Endothelial cell of umbilical vein (primary cell): ENCODE results near the gene RIPOR3. TPM values are rescaled to one million over a fixed set of nuclear protein-coding genes. Genes with fewer than 3 reads are reported as not detected.

ENCODE experiments used
- BruUV-seq: library from RNA; stranded (reverse); fragments of 400-500 nt; replicated peaks from 2 replicates; lab custom pipeline; 2021; lab: Mats Ljungman, UMichigan
- CTCF ChIA-PET: fragments of 300-600, 350-600 bp; sonication (Branson Sonifier 250); formaldehyde crosslinking; loops from one replicate; lab custom pipeline; 2021; ENCODE audit warnings: antibody characterized with exemption, inconsistent platforms; lab: Charles Lee
- POLR2A ChIA-PET: fragments of 300-600, 350-600 bp; sonication (Branson Sonifier 250); formaldehyde crosslinking; loops from one replicate; lab custom pipeline; 2021; ENCODE audit warnings: antibody characterized with exemption, inconsistent platforms; lab: Charles Lee
- DNase-seq: peaks from one replicate; pipeline ENCODE4 v3.0.0-alpha.2; 2011; ENCODE audit warnings: low read depth, low spot score
- FAIRE-seq: peaks from 2 replicates; lab custom pipeline; 2011; peaks lifted over from hg19 to GRCh38; lab: Jason Lieb, UNC
- H2AFZ ChIP-seq: 2 replicates; pipeline ENCODE4 v1.6.0; 2012; ENCODE audit warnings: low read depth, low read length, control low read depth, inconsistent platforms
- H3K27ac ChIP-seq: 2 replicates; pipeline ENCODE4 v1.5.1; 2011; ENCODE audit warnings: low read depth, mild to moderate bottlenecking, control low read depth, low read length, moderate library complexity; ENCODE audit not compliant: insufficient read depth
- H3K27me3 ChIP-seq, 2 experiments: 2 replicates each; pipeline versions ENCODE4 v1.6.0 to v1.6.1; 2011; ENCODE audit warnings: low read length in 2 of 2, mixed read lengths in 1 of 2; ENCODE audit not compliant: control insufficient read depth in 2 of 2, insufficient read depth in 2 of 2
- H3K36me3 ChIP-seq, 2 experiments: 2 replicates in 1 of 2; 3 replicates in 1 of 2; pipeline ENCODE4 v1.5.1; 2011; ENCODE audit warnings: low read length in 2 of 2, mild to moderate bottlenecking in 1 of 2, moderate library complexity in 1 of 2; ENCODE audit not compliant: control insufficient read depth in 2 of 2, insufficient read depth in 2 of 2; ENCODE audit errors: extremely low read depth in 1 of 2
- H3K4me1 ChIP-seq: 3 replicates; pipeline ENCODE4 v1.5.1; 2011; ENCODE audit warnings: mild to moderate bottlenecking, low read length; ENCODE audit not compliant: control insufficient read depth, insufficient read depth; ENCODE audit errors: extremely low read depth
- H3K4me2 ChIP-seq: 2 replicates; pipeline ENCODE4 v1.6.1; 2011; ENCODE audit warnings: low read length, control low read depth, mixed read lengths; ENCODE audit not compliant: insufficient read depth
- H3K4me3 ChIP-seq, 3 experiments: fragments of 200-600 bp in 1 of 3; sonication (generic), shearing (Covaris generic) in 1 of 3; replicated peaks in 1 of 3; 2 replicates each; pipeline ENCODE4 v1.5.1; 2011 to 2016; ENCODE audit warnings: control low read depth in 3 of 3, low read length in 3 of 3, mild to moderate bottlenecking in 2 of 3, inconsistent platforms in 1 of 3, low read depth in 1 of 3, moderate library complexity in 1 of 3; ENCODE audit not compliant: insufficient read depth in 1 of 3
- H3K79me2 ChIP-seq: 2 replicates; pipeline ENCODE4 v1.6.0; 2012; ENCODE audit warnings: low read length, inconsistent platforms; ENCODE audit not compliant: control insufficient read depth, insufficient read depth
- H3K9ac ChIP-seq: replicated peaks from 2 replicates; pipeline ENCODE3; 2011; ENCODE audit warnings: low read length, control low read depth; ENCODE audit not compliant: insufficient read depth; ENCODE audit errors: extremely low read depth
- H3K9me1 ChIP-seq: replicated peaks from 3 replicates; pipeline ENCODE4 v1.6.0; 2011; ENCODE audit warnings: mild to moderate bottlenecking, low read length; ENCODE audit not compliant: control insufficient read depth, insufficient read depth; ENCODE audit errors: extremely low read depth
- H3K9me3 ChIP-seq: replicated peaks from 2 replicates; pipeline ENCODE4 v1.5.1; 2012; ENCODE audit warnings: low read length, inconsistent platforms; ENCODE audit not compliant: control insufficient read depth, insufficient read depth
- H4K20me1 ChIP-seq: replicated peaks from 2 replicates; pipeline ENCODE3; 2011; ENCODE audit warnings: mild to moderate bottlenecking, low read length; ENCODE audit not compliant: control insufficient read depth, insufficient read depth; ENCODE audit errors: extremely low read depth
- EZH2 ChIP-seq: IDR thresholded peaks from 2 replicates; pipeline ENCODE4 v1.6.1; 2012; ENCODE audit warnings: borderline replicate concordance, low read depth, mild to moderate bottlenecking, moderate library complexity, low read length, inconsistent platforms; ENCODE audit not compliant: severe bottlenecking
- FOS ChIP-seq: IDR thresholded peaks from 2 replicates; pipeline ENCODE4 v1.6.1; 2011; ENCODE audit warnings: mild to moderate bottlenecking, low read length, moderate library complexity, borderline replicate concordance; ENCODE audit not compliant: insufficient read depth
- GATA2 ChIP-seq: IDR thresholded peaks from 2 replicates; pipeline ENCODE4 v1.7.0; 2011; ENCODE audit warnings: low read depth, mild to moderate bottlenecking, moderate library complexity, mixed read lengths, low read length; ENCODE audit not compliant: insufficient read length, insufficient read depth
- JUN ChIP-seq: IDR thresholded peaks from 2 replicates; pipeline ENCODE4 v1.6.1; 2011; ENCODE audit warnings: borderline replicate concordance, low read depth; ENCODE audit not compliant: insufficient read length, insufficient read depth
- MYC ChIP-seq: IDR thresholded peaks from one replicate; pipeline ENCODE4 v1.6.1; 2011; ENCODE audit warnings: mild to moderate bottlenecking, low read depth, low read length
- POLR2A ChIP-seq: IDR thresholded peaks from 2 replicates; pipeline ENCODE4 v1.6.1; 2012; ENCODE audit warnings: low read depth, mild to moderate bottlenecking, control low read depth, low read length
- POLR2AphosphoS5 ChIP-seq: IDR thresholded peaks from 2 replicates; pipeline ENCODE4 v1.6.1; 2012; ENCODE audit warnings: low read depth, mild to moderate bottlenecking, control low read depth, low read length, moderate library complexity; ENCODE audit not compliant: insufficient read depth
- dilution Hi-C: fragments of 300-500 bp; cut with MboI; formaldehyde crosslinking; loops from one replicate; pipeline ENCODE4 v1.15.0; 2019; ENCODE audit warnings: low sequenced_read_pairs; ENCODE audit not compliant: extremely low pct_ligation_motif_present
- intact Hi-C: fragments of 100-400 bp; cut with micrococcal nuclease; formaldehyde crosslinking; loops from one replicate; pipeline ENCODE4 v1.10.0; 2022
- polyA plus RNA-seq, 4 experiments: library from polyadenylated mRNA; depleted of rRNA in 3 of 4; stranded (reverse) in 3 of 4; unstranded in 1 of 4; fragments of >200 nt; gene quantifications; 2 replicates each; pipeline versions ENCODE4 v1.2.1 to v1.2.3, GENCODE V29; 2011 to 2012; ENCODE audit warnings: missing spikeins in 1 of 4
- total RNA-seq: library from RNA; stranded (reverse); gene quantifications from 2 replicates; pipeline ENCODE4 v1.2.3, GENCODE V29; 2021
- TF ChIP-seq, protein P1 (sequence below): IDR thresholded peaks from 2 replicates; pipeline ENCODE4 v1.6.1; 2011; ENCODE audit not compliant: insufficient read depth, insufficient read length
- TF ChIP-seq, protein P2 (sequence below), 2 donors: IDR thresholded peaks; 1 replicate in 1 of 2; 2 replicates in 1 of 2; pipeline ENCODE4 v1.5.1; 2011; ENCODE audit warnings: low read length in 2 of 2, mild to moderate bottlenecking in 2 of 2, moderate library complexity in 2 of 2, control low read depth in 1 of 2, inconsistent platforms in 1 of 2, low read depth in 1 of 2; ENCODE audit not compliant: insufficient read depth in 1 of 2; ENCODE audit errors: extremely low read depth in 1 of 2

The RIPOR3 gene
- total and polyA plus RNA-seq, 2 donors (not counting 3 experiments of a cell fraction or from before 2014, with no cell fraction given), result not detected

DNA sequence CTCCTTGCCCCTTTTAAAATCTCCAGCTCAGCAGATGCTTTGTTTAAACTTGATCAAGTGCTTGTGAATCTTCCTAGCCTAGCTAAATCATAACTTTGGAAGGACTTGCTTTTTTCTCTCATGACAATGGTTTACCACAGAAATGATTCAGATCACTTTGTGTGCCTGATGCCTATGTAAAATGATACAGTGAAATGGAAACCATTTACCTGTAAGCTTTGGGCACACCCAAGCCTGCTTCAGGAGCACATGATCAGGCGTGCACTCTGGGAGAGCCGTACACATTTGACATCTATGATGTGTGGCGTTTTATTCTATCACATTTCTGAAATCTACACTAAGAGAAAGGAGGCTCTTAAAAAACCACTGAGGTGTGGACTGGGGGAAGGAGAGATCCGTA, 140.1 kb downstream of the RIPOR3 start:
- H3K27me3 ChIP-seq, result no peaks in the 10 kb centered on the region
- DNase-seq (no peak), FAIRE-seq (no peak)
- BruUV-seq, result no TSS peak
- intact Hi-C loops, result no loop called here
- H3K36me3 ChIP-seq, result peaks cover 2% of the 10 kb centered on the region in 2 experiments
- H3K9me3 ChIP-seq, result no peaks in the 10 kb centered on the region
- H4K20me1 ChIP-seq, result no peaks in the 10 kb centered on the region
- no peak overlapping the region for H3K4me3 ChIP-seq
- H3K4me1 ChIP-seq, result peaks cover 5% of the 10 kb centered on the region
- no peak overlapping the region for H2AFZ ChIP-seq
- TF ChIP-seq FOS (no peak), MYC (no peak), POLR2AphosphoS5 (no peak), GATA2 (no peak), EZH2 (no peak), POLR2A (no peak), JUN (no peak)
- TF ChIP-seq, protein P1, sequence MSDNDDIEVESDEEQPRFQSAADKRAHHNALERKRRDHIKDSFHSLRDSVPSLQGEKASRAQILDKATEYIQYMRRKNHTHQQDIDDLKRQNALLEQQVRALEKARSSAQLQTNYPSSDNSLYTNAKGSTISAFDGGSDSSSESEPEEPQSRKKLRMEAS, result no peak
- TF ChIP-seq, protein P2, sequence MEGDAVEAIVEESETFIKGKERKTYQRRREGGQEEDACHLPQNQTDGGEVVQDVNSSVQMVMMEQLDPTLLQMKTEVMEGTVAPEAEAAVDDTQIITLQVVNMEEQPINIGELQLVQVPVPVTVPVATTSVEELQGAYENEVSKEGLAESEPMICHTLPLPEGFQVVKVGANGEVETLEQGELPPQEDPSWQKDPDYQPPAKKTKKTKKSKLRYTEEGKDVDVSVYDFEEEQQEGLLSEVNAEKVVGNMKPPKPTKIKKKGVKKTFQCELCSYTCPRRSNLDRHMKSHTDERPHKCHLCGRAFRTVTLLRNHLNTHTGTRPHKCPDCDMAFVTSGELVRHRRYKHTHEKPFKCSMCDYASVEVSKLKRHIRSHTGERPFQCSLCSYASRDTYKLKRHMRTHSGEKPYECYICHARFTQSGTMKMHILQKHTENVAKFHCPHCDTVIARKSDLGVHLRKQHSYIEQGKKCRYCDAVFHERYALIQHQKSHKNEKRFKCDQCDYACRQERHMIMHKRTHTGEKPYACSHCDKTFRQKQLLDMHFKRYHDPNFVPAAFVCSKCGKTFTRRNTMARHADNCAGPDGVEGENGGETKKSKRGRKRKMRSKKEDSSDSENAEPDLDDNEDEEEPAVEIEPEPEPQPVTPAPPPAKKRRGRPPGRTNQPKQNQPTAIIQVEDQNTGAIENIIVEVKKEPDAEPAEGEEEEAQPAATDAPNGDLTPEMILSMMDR (IDR thresholded peaks at IDR 0.05; ENCODE audit: extremely low read depth in 1 of 2, insufficient read depth in 1 of 2, low read depth in 1 of 2, low read length in 2 of 2), result no peak
- no peak overlapping the region for H3K27ac ChIP-seq
- no peak overlapping the region for H3K4me2 ChIP-seq
- CTCF ChIA-PET, result interaction anchor here (0.8 to 2.4 kb wide), 3 partner anchors 10 to 47 kb away, joined by 3 to 13 read pairs (median 3); no protein-coding TSS in a partner anchor
- no peaks in the 10 kb centered on the region for H3K9me1 ChIP-seq
- POLR2A ChIA-PET, result no interaction called here
- H3K79me2 ChIP-seq, result peaks cover 87% of the 10 kb centered on the region
- dilution Hi-C loops, result no loop called here
- no peak overlapping the region for H3K9ac ChIP-seq
